SHP77 (cell line): ENCODE measurements around the gene HIVEP3.
A peak's percentile ranks its signal among the peaks of the same experiment; 100 is the strongest.

Experiments used
- DNase-seq, 2 experiments: peaks; one replicate each; lab custom pipeline; 2025; lab: John Stamatoyannopoulos, UW

The HIVEP3 gene

GRCh38 chr1:41582351-41582750 is 336.4 kb downstream of the HIVEP3 start:
- no peak for DNase-seq

DNA sequence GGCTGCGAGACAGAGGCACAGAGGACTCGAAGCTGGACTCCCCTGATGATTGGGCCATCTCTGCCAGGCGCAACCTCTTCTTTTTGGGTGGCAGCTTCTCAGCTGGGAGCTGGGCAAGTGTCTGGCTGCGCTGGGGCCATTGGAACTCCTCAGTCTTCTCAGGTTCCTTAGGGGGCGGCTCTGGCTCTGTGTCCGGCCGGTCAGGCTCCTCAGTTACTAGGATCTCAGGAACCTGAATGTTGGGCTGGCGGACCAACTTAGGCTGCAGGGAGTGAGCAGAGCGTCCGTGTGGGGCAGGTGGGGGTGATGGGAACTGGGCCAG is 336.8 kb downstream of the HIVEP3 start:
- no peak for DNase-seq

DNA sequence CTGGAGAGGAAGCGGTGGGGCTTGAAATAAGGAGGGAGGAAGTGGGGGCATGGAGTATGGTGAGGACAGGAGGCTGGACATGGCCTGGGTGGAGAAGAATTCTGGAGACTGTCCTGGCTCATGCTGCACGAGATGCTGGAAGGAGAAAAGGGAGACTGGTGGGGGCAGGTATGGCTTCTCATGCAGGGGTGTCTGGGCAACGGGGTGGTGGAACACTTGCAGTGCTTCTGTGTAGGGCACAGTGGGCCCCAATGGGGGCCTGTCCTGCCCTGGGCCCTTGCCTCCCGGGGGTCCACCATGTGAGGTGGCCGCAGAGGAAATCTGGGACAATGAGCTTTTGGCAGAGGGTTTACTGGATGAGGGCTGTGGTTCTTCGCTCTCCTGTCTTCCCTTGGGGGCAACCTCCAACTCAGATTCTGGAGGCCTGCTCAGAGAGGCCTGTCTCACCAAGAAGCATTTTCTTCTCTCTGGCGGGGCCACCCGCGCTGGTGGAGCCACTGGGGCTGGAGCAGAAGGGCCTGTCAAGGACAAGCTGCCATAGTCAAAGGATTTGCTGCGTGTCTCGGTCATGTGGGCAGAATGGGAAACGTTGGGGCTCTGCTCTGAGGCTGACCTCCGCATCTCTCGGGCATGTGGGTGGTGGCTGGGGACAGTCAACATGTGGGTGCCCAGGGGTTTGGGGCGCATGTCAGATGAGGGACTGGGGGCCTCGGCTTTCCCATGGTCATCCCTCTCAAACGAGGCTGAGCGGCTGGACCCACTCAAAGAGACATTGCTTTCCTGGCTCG is 337.3 kb downstream of the HIVEP3 start:
- no peak for DNase-seq

- no peak for DNase-seq
These were observed 338.1 kb downstream of the HIVEP3 start for GRCh38 chr1:41580520-41581172.

DNA sequence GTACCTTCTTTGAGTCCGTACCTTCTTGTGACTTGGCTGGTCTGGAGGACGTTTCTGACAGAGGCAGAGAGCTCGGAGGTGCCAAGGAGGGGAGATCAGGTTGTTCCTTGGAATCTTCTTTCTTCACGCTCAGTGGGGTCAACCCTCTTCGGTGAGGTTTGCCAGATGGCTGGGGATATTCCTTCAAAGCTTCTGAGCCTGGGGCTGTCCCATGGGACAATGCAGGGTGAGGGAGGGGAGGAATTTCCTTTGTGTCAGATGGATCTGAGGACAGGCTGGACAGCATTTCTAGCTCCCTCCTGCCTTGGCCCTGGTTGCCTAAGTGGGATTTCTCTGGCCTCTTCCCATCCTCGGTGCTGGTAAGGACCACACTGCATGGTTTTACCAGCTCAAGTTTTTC is 338.7 kb downstream of the HIVEP3 start:
- no peak for DNase-seq

- peak in 1 of 2 experiments; percentile 32 for DNase-seq
These were observed 339.9 kb downstream of the HIVEP3 start for GRCh38 chr1:41578712-41579335.

DNA sequence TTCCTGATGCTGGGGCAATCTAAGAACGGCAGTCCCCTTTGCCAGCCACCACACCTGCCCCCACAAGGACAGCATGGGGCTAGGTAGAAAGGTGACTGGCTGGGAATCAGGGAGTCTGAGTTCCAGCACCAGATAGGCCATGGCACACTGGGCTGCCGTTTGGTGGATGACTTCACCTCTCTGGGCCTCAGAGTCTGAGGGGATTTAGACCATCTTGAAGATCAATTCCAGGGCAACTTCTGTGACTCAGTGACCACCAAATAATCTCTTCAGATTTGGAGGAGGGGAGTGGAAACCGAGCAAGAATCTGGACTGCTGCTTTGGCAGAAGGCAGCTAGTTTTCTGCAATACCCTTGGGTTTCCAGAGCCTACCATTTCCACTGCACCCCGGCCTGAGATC is 342.1 kb downstream of the HIVEP3 start:
- DNase-seq: no peak

- DNase-seq: no peak
These were observed 342.5 kb downstream of the HIVEP3 start for GRCh38 chr1:41576206-41576605.

DNA sequence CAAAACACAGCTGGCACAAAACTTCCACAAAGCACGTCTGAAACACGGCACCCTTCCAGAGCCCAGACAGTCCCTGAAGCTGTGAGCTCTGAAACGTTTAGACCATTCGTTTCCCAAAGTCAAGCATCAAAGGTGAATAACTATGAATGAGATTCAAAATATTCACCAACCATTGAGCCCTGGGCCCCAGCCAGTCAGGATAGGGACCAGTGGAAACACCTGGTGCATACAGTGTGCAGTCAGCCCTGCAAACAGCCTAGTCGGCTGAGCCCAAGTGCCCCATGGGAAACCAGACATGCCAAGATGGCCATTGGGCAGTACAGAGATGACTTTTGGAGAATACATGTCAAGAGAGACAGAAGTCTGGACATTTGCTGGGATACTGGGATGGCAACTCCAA is 343.9 kb downstream of the HIVEP3 start:
- DNase-seq: no peak

DNA sequence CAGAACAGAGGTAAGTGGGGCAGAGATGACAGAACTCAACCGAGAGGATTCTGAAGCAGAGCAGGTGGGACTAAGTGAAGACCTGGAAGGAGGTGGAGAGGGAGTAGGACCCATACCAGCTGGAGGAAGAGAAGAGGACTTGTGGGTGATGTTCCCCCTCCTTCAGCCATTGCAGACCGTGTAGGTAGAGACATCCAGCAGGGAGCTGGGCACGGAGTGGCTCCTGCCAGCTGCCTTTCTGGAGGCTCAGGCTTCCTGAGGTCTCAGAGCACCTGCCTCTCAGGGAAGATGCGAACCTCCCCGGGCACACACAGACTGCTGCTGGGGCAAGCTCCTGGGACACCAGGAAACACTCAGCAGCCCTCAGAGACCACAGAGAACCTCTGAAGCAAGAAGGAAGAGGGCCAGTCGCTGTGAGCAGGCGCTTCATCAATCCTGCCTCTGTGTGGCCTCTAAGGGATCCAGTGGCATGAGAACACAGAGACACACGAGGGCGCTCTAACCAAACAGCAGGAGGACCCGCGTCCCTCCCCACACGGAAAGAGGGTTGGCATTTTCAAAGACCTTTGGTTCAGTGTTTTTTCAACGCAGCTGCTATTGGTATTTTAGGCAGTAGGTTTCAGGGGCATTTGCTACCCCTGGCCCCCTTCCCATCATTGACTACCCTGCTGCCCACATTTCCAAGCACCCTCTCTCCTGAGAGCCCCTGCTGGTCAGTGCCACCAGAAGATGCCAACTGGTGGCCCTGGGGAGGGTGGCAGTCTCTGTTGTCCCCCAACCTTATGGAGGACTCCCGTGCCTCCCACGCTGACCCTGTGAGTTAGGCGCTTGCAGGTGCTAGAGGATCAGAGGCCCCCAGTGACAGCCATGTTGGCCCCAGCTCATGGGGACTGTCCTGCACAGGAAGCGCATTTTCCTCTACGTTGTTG is 344.7 kb downstream of the HIVEP3 start:
- DNase-seq: peak; percentile 76 to 80

- no peak for DNase-seq
These were observed 345.5 kb downstream of the HIVEP3 start for GRCh38 chr1:41573194-41573593.

DNA sequence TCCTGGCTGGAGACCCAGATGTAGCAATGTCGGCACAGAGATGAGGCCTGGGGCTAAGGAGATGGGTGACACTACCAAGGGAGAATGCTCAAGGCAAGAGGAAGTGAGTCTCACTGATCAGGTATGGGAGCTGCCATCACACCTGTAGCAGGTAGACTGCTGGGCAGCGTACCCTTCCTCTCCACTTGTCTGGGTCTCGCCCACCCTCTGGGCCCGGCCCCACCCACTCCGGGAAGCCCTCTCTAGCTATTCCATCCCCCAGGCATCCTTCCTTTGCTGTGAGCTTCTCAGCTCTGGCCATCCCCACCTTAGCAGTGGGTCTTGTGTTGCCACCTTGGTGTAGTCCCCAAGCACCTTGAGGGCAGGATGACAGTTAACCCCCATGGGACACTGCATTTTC is 346.5 kb downstream of the HIVEP3 start:
- no peak for DNase-seq

GRCh38 chr1:41571041-41571440 is 347.7 kb downstream of the HIVEP3 start:
- no peak for DNase-seq

- DNase-seq: no peak
These were observed 350.5 kb downstream of the HIVEP3 start for GRCh38 chr1:41568204-41568603.

GRCh38 chr1:41566969-41567368 is 351.8 kb downstream of the HIVEP3 start:
- DNase-seq: no peak

- no peak for DNase-seq
These were observed 352.3 kb downstream of the HIVEP3 start for GRCh38 chr1:41566274-41566885.

DNA sequence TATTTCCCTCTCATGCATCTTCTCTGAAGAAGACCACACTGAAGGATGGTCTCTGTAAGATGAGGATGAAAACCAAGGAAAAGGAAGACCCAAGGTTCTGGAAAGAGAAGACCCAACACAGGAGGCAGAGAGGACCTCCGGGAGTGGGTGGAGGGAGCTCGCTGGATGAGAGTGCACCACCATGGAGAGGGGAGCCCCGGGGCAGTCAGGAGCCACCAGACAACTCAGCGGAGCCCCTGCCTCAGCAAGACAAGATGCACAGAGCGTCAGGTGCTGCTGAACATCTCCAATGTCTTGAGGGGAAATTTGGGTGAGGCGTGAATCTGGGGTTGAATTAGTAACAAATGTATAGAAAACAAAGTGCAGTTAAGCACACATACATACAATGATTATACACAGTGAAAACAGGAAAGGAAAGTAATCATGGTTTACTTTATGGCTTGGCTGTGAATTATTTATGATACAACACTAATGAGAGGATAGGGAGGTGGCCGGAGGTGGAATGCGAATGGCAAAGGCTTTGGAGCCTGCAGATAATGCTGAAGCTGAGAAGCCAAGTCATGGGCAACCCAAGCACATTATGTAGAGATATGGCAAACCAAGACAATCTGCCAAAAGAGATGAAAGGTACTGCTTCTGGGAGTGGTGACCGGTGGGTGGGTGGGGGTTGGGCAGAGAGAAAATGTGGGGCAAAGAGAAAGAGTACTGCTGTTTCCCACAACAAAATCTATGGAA is 353.8 kb downstream of the HIVEP3 start:
- no peak for DNase-seq

GRCh38 chr1:41562328-41562727 is 356.4 kb downstream of the HIVEP3 start:
- no peak for DNase-seq

DNA sequence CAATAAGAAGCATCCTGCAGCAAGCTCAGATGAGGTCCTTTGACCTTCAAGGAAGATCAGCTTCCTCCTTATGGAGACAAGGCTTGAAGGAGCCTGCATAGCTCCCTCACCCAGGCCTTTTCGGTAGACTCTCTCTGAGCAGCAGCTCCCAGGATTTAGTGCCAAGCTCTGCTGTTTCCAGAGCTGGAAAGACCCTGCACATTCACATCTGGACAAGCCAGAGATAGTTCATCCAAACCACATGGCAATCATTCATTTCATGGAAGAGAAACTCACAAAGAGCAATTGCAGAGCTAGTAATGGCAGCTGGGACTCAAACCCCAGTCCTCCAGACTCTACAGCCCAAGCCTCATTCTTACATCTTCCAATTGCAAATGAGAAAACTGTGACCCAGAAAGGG is 357.8 kb downstream of the HIVEP3 start:
- DNase-seq: no peak

- no peak for DNase-seq
These were observed 358.2 kb downstream of the HIVEP3 start for GRCh38 chr1:41560496-41560895.

GRCh38 chr1:41559331-41559730 is 359.4 kb downstream of the HIVEP3 start:
- no peak for DNase-seq
